Suppressor macrophage treated with lipopolysaccharide for 1 hour (primary cell): ENCODE data around the gene UPF1.
"Not testable (repeated sequence)": the region's sequence is repeated elsewhere in the genome, so short reads cannot be mapped to it uniquely, and the experiment has no call there.

Source experiments
- DNase-seq, 3 donors: peaks; one replicate each; pipeline ENCODE4 v3.0.0-alpha.2; 2020 to 2022

UPF1 gene

DNA sequence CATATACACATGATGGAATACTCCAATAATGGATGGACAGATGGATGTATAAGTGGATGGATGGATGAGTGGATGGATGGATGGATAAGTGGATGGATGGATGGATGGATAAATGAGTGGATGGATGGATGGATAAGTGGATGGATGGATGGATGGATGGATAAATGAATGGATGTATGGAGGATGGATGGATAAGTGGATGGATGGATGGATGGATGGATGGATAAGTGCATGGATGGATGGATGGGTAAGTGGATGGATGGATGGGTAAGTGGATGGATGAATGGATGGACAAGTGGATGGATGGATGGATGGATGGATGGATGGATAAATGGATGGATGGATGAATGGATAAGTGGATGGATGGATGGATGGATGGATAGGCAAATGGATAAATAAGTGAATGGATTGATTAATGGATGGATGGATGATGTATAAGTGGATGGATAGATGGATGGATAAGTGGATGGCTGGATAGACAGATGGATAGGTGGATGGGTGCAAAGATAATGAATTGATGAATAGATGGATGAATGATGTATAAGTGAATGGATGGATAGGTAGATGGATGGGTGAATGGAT, 32.3 kb upstream of the UPF1 start:
- DNase-seq, result no peak

DNA sequence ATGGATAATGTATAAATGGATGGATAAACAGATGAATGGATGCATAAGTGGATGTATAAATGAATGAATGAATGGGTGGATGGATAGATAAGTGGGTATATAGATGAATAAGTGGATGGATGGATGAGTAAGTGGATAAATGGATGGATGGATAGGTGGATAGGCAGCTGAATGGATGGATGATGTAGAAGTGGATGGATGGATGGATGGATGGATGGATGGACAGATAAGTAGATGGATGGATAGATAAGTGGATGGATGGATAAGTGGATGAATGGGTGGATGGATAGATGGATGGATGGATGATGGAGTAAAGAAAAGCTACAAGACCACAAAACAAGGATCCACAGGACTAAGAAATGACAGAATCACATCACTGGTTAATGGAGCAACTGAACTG, 31.7 kb upstream of the UPF1 start:
- DNase-seq, result no peak

DNA sequence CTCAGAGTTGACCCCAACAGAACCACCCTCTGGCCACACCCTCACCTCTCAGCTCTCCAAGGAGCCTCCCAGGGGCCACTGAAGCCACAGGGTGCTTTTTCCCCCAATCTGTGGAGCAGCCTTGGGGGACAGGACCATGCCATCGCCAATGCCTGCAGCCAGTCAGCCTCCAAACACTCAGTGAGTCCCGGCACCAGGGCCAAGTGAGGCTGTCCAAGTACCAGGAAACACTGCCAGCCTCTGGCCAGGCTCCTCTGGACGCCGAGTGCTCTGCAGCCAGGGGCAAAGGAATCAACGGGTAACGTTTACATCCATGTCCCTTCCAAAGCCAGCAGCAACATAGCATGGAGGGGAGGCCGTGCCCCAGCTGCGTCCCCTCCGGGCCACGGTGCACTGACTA, 31.1 kb upstream of the UPF1 start:
- DNase-seq, result no peak

DNA sequence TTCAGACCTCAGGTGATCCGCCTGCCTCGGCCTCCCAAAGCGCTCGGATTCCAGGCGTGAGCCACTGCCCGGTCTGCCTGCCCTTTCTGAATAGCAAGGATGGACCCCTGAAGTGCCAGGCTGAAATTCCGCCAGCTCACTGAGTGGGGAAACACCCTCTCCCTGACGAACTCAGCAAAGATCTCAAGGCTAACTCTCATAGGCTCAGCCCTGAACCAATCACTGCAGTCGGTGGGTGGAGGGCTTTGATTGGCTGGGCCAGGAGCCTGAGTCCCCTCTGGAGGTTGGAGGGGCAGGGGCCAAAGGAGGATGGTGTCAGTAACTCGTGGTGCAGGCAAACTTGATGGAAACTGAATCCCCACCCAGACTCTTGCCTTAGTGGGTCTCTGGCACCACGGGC, 29.4 kb upstream of the UPF1 start:
- DNase-seq, result no peak

DNA sequence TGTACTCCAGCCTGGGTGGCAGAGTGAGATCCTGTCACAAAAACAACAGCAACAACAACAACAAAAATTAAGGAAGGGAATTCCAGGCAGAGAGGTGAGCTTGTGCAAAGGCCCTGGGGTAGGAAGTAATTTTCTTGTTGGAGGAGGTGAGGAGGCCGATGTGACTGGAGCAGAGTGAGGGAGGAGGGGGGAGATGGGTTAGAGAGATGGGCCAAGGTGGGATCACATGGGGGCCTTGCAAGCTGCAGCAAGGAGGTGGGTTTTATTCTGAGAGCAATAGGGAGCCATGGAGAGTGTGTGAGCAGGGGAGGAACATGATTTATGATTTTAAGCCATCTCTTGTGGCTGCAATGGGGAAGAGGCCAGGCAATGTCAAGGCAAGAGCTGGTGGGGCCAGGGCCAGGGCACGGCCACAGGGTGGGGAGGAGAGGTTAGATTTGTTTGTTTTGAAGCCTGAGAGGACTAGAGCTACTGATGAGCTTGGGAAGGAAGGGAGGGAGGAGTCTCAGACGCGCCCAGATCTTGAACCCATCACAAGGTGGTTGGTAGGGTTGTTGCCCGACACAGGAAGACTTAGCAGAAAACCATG, 28.1 kb upstream of the UPF1 start:
- no peak for DNase-seq

DNA sequence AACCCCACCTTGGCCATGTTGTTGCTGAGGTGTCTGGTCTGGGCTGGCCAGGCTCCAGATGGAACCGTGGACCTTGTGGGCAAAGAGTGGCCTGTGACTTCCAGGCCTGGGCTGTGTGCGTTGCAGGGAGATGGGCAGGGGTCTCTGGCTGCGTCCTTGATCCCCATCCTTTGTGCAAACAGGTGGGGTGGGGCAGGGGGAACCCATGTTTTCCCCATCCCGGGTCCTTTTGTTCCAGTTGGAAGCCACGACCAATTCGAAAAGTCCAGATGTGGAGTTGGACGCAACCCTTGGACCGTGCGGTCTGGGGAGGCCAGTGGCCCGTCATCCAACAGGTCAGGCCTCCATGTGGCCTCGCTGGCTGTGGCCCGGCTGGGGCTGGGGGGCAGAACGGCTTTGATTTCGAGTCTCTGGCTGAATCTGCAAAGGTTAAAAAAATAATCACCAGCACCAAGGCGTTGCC, 27.6 kb upstream of the UPF1 start:
- no peak for DNase-seq

DNA sequence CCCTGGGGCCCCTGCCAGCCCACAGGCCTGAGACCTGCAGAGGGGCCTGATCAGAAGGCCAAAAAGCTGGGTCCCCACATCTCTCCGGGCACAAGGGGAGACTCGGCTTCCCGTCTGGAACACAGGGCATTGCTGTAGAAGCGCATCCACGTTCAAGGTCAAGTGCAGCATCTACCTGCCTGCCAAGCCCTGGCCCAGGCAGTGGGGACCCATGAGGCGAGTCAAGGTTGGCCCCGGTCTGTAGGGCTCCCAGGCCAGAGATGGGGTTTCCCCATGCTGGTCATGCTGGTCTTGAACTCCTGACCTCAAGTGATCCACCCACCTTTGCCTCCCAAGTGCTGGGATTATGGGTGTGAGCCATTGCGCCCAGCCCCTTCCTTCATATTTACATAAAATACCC, 27.1 kb upstream of the UPF1 start:
- DNase-seq, result no peak

DNA sequence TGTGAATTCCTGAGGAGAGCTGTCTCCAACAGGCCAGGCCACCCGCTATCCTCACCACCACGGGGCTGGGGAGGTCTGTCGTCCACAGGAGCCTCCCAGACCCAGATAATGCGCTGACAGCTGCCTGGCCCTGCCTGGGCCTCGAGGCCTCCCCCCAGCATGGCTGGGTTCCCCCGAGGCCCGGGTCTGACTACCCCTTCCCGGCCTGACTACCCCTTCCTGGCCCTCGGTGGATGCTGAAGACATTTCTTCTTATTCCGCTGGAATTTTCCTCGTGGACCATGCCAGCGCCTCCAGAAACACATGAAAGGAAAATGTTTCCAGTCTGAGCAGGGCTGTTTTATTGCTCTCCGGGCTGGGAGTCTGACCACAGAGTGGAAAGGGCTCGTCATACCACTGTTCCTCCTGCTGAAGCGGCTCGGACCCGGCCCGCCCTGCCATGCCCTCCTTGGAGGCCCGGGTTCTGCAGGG, 23.9 kb upstream of the UPF1 start:
- no peak for DNase-seq

DNA sequence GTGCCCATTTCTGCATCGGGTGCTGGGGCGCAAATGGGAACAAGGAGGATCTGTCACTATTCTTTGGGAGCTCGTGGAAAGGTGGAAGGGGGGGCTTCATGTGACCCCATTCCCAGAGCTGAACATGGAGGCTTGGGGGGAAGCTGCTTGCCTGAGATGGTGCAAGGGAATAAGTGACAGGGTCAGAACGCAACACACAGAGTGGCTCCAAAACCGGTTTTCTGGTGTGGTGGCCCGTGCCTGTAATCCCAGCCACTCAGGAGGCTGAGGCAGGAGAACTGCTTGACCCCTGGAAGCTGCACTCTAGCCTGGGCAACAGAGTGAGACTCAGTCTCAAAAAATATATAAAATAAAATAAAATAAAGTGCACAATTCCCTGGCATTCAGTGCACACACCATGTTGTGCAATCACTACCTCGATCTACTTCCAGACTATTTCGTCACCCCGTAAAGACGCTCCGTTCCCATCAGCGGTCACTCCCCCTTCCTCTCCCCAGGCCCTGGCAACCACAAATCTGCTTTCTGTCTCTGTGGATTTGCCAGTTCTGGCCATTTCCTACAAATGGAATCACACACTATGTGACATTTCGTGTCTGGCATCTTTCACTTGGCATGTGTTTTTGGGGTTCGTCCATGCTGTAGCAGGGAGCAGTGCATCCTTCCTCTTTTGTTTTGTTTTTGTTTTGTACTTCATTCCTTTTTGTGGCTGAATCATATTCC, 22.4 kb upstream of the UPF1 start:
- DNase-seq, result peak; percentile 47 to 58 (median 55)

DNA sequence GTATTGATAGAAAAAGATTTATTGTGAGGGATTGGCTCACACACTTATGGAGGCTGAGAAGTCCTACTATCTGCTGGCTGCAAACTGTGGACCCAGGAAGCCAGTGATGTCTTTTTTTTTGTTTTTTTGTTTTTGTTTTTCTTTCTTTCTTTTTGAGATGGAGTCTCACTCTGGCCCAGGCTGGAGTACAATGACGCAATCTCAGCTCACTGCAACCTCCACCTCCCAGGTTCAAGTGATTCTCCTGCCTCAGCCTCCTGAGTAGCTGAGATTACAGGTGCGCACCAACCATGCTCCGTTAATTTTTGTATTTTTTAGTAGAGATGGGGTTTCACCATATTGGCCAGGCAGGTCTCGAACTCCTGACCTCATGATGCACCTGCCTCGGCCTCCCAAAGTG, 20.1 kb upstream of the UPF1 start:
- not testable (repeated sequence) for DNase-seq

DNA sequence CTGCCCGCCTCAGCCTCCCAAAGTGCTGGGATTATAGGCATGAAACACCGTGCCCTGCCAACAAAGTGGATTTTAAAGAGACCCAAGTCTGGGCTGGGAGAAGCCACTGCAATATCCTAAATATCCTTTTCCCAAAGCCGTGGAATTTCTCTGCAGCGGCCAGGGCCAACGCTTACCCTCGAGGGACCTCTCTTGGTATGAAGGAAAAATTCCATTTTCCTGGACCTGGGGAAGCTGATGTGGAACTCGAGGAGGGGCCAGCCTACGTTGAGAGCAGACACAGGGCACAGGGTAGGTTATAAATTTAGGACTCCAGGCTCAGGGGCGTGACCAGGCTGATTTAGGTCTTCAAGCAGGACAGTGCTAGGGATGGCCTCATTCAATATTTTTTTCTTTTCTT, 17.7 kb upstream of the UPF1 start:
- no peak for DNase-seq

DNA sequence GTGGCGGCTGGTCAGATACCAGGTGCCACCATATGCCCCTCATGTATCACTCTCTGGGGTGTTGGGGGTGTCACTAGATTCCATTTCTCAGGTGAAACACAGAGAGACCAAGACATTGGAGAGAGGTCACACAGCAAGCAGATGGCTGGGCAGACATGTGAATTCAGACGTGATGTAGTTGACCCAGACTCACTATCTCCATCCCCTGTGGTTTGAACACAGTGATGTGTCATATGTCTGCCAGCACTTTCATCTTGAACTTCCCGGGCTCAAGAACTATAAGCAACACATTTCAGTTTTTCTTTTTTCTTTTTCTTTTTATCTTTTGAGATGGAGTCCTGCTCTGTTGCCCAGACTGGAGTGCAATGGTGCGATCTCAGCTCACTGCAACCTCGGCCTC, 16.1 kb upstream of the UPF1 start:
- DNase-seq, result no peak

DNA sequence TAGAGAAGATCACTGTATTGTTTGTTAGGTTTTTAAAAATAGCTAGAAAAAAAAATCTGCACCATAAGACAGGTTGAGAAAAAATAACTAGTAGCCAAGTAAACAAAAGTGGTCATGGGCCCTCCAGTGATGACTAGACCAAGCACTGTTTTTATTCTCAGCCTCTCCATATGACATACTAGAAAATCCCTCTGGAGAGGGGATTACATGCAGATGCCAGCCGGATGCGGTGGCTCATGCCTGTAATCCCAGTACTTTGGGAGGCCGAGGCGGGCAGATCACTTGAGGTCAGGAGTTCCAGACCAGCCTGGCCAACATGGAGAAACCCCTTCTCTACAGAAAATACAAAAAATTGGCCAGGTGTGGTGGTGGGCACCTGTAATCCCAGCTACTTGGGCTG, 15.1 kb upstream of the UPF1 start:
- not testable (repeated sequence) for DNase-seq

DNA sequence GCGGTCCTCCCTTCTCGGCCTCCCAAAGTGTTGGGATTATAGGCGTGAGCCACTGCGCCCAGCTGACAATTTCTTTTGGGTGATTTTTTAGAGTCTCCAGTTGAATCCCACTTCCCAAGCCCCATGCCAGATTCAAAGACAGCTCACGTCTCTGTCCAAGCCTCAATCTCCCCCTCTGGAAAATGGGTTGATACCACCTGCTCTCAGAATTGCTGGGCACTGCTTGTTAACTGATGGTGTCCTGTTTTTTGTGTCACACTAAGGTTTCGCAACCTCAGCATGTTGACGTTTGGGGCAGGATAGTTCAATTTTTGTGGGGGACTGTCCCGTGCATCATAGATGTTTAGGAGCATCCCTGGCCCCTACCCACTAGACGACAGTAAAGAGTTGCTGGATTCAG, 14.2 kb upstream of the UPF1 start:
- DNase-seq, result no peak

DNA sequence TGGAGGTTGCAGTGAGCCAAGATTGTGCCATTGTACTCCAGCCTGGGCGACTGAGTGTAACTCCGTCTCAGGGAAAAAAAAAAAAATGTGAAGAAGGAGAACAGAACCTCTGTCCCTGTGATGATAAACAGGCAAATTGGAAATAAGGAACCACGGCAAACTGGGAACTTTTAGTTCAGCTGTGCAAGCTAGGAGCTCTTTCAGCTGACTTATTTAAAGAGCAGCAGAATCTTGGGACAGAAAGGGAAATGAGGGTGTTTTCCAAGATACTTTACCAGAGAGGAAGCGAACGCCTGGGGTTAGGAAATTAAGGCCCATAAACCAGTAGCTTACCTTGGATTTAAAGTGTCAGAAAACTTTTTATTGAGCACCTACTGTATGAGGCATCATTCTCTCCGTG, 3.0 kb upstream of the UPF1 start:
- DNase-seq, result peak; percentile 69 to 79 (median 76)

DNA sequence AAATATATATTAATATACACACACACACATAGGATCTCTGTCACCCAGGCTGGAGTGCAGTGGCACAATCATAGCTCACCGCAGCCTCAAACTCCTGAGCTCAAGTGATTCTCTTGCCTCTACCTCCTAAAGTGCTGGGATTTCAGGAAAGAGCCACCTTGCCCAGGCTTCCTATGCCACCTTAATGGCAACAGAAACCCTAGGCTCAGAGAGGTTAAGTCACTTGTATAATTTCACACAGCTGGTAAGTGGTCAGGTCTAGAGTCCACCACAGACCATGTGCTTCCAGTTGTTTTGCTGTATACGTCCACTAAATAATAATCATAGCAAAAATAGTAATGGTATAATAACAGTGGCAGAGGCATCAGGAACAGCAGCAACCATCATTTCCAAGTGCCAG, 1.3 kb upstream of the UPF1 start:
- no peak for DNase-seq

DNA sequence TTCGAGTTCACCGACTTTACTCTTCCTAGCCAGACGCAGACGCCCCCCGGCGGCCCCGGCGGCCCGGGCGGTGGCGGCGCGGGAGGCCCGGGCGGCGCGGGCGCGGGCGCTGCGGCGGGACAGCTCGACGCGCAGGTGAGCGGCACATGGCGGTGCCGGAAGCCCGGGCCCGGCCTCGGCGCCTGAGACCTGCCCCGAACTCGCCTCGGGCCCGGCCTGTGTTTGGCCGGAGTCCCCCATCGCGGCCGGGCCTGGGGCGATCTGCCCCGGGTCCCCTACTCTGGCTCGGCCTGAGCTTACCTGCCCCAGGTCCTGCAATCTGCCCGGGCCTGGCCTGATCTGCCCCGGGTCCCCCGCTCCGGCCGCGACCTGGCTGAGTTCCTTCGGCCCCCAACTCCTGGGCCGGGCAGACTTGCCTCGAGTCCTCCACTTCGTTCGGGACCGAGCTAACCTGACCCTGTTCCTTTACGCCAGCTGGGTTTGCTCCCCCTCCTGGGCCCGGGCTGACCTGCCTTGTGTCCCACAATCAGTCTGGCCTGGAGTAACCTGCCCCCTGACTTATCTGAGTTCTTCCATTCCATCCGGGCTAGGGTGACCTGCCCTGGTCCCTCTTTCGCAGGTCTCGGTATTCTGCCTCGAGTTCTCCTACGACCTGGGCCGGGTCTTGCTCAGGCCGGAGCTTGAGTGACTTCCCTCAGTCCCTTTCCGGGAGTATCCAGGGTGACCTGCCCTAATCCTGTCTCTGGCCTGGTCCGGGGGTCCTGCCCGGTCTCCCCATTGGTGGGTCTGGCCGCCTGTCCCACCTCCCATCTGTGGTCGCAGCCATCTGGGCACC, 764 bp downstream of the UPF1 start:
- DNase-seq, result peak; percentile 37 to 67 (median 41)

DNA sequence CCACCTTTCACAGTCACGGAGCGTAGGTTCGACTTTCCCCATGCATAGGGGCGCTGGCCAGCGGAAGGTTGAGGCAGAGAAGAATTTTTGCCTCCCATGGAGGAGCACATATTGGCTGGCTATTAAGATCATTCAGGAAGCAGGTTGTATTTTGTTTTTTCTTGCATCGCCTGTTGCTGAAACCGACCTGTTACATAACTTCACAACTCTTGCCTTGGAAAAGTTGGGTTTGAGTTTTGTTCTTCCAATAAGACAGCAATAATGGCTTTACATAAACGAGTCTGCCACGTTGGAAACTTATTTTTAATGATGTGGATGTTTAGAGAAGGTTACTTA, 1.4 kb downstream of the UPF1 start:
- DNase-seq, result no peak

DNA sequence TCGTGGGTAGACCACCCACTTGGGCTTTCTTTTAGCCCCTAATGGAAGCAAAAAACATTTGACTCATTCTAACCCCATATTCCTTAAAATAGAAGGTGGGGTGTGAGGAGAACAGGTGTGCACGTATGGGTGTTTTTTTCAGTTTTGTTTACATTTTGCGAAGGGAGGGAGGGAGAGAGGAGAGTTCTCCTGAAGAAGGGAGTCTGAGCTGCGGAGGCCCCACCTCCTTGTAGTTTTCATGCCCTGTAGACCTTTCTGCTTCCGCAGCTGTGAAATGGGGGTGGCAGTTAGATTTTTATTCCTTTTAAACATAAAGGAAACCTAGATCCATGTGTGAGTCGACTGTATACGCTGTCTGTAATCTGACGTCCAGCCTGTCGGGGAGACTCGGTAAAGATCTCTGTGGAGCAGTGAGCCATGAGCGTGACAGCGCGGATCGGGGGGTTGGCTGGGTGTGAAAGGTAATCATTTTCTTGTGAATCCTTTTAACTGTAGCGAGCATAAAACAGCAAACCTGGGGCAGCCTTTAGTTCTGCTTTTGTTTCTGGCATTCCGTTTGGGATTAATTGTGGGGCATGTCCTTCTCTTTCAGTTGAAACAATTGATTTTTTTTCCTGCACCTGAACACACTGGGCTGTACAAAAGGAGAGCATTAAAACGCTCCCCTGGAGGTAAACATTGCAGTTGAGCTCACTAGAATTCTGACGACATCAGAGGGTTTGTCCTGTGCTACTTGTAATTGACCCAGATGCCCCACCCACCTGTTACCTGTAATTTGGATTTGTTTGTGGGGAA, 2.3 kb downstream of the UPF1 start:
- no peak for DNase-seq

DNA sequence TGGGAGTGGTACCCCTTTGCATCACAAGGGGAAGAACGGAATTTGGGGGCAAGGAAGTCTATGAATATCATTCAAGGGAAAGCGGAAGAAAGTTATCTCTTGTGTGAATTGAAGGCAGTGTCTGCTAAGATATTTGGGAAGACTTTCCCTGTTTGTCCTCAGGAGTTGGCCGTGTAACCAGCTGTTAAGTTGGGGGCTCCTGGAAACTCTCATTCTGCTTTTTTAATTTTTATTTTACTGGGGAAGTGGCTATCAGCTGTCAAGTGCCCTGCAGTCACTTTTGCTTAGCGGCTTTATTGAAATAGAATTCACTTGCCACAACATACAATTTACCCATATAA, 2.9 kb downstream of the UPF1 start:
- DNase-seq, result no peak

DNA sequence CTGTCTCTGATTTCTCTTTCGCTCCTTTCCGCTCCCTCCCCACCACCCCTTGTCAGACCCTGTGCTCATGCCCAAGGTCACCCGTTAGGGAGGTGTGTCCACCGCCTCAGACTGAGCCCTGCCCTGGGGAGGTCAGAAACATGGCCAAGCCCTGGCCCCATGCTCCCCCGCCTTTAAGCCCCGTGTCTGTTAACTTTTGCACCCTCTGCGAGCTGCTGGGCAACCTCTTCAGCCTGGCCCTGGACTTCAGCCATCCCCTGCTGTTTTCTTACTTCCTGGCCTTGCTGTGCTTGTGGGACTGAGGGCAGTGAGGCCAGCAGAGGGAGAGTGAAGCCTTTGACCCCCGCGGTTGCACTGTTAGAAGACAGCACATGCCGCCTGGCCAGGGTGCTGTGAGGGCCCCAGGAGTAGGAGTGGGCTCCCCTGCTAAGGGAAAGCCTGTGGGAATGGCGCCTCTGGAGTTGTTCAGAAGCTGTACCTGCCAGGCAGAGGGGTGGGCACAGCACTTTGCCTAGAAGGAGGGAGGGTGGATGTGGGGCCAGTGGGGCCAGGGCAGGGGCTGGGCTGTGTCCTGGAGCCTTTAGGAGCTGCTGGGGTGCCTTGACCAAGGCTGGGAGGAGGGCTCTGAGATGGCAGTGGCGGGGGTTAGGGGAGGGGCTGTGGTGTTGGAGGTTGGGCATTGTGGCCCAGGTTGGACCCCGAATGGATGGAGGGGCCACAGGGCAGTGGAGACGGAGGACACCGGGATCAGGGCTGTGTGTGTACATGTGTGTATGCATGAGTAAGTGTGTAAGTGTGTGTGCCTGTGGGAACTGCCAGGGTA, 7.9 kb downstream of the UPF1 start:
- DNase-seq, result no peak
